Posterior vena cava (tissue), 2 donors: ENCODE data around the gene HPN. TPM values are rescaled to one million over a fixed set of nuclear protein-coding genes. Genes with fewer than 3 reads are reported as not detected.

ENCODE experiments used
- DNase-seq: peaks from one replicate; pipeline ENCODE4 v3.0.0-alpha.2; 2020; ENCODE audit warnings: low spot score
- intact Hi-C, 2 donors: fragments of 100-400 bp; cut with DNase I; formaldehyde crosslinking; loops; one replicate each; pipeline versions ENCODE4 v1.14.1 to v1.14.2; 2022 to 2023
- total RNA-seq, 2 donors: library from RNA; stranded (reverse); fragmentation: NEBNext Ultra II Directional; extraction: Animal tissue kit (Norgen Biotek cat#: 25700); gene quantifications; one replicate each; pipeline ENCODE4 v1.2.1, GENCODE V29; 2021
- donor health status: DM: yes; HTN: yes; CAD: no.
- donor health status: DM: yes; HTN: yes; CAD: no.

The HPN gene
- total RNA-seq, 2 donors from 2014 or later, result 1.00 to 1.7 TPM

- intact Hi-C loops, result no loop called here
- DNase-seq, result no peak
Measured at GRCh38 chr19:35073516-35073915, 32.0 kb downstream of the HPN start.

- intact Hi-C loops, result no loop called here
- DNase-seq, result no peak
Measured at GRCh38 chr19:35073941-35074340, 32.4 kb downstream of the HPN start.

GRCh38 chr19:35074426-35075201, 33.1 kb downstream of the HPN start:
- DNase-seq, result no peak
- intact Hi-C loops, result no loop called here

GRCh38 chr19:35075202-35076025, 33.9 kb downstream of the HPN start:
- intact Hi-C loops, result no loop called here
- no peak for DNase-seq

- intact Hi-C loops, result no loop called here
- DNase-seq, result no peak
Measured at GRCh38 chr19:35076026-35076370, 34.5 kb downstream of the HPN start.

- intact Hi-C loops, result no loop called here
- no peak for DNase-seq
Measured at GRCh38 chr19:35076657-35077056, 35.1 kb downstream of the HPN start.

GRCh38 chr19:35077411-35078223, 36.1 kb downstream of the HPN start:
- no peak for DNase-seq
- intact Hi-C loops, result no loop called here

GRCh38 chr19:35079826-35080225, 38.3 kb downstream of the HPN start:
- intact Hi-C loops, result no loop called here
- no peak for DNase-seq

- no peak for DNase-seq
- intact Hi-C loops, result no loop called here
Measured at GRCh38 chr19:35080613-35081170, 39.2 kb downstream of the HPN start.

GRCh38 chr19:35081201-35081600, 39.7 kb downstream of the HPN start:
- no peak for DNase-seq
- intact Hi-C loops, result no loop called here

- DNase-seq, result no peak
- intact Hi-C loops, result no loop called here
Measured at GRCh38 chr19:35083691-35084508, 42.4 kb downstream of the HPN start.

GRCh38 chr19:35084509-35084762, 42.9 kb downstream of the HPN start:
- DNase-seq, result no peak
- intact Hi-C loops, result no loop called here

GRCh38 chr19:35085947-35086346, 44.4 kb downstream of the HPN start:
- intact Hi-C loops, result no loop called here
- DNase-seq, result no peak

GRCh38 chr19:35086455-35086854, 44.9 kb downstream of the HPN start:
- DNase-seq, result no peak
- intact Hi-C loops, result no loop called here

GRCh38 chr19:35087393-35087792, 45.9 kb downstream of the HPN start:
- intact Hi-C loops, result no loop called here
- DNase-seq, result no peak

- no peak for DNase-seq
- intact Hi-C loops, result no loop called here
Measured at GRCh38 chr19:35088131-35088913, 46.8 kb downstream of the HPN start.

- intact Hi-C loops, result no loop called here
- no peak for DNase-seq
Measured at GRCh38 chr19:35089554-35089953, 48.0 kb downstream of the HPN start.

GRCh38 chr19:35090160-35090505, 48.6 kb downstream of the HPN start:
- no peak for DNase-seq
- intact Hi-C loops, result no loop called here
